NOMO-1 treated with dmso at 0.1 percent for 144 hours (cell line): ENCODE data around the gene PITHD1.
"Not testable (repeated sequence)": the region's sequence is repeated elsewhere in the genome, so short reads cannot be mapped to it uniquely, and the experiment has no call there.

Experiments used
- DNase-seq: peaks from one replicate; lab custom pipeline; 2025; ENCODE audit not compliant: unreplicated experiment; lab: John Stamatoyannopoulos, UW

The PITHD1 gene

GRCh38 chr1:23823767-23824166 lies 45.5 kb downstream of the PITHD1 start:
- no peak for DNase-seq

- no peak for DNase-seq
Observed at GRCh38 chr1:23824711-23825075, 46.5 kb downstream of the PITHD1 start.

- peak; percentile 88 for DNase-seq
Observed at GRCh38 chr1:23825076-23825761, 47.0 kb downstream of the PITHD1 start, which contains the start of gene HMGCL. TSS of gene HMGCL (minus strand) at chr1:23825429. CDS start at chr1:23825415, 14 bp downstream.

GRCh38 chr1:23825762-23826522 lies 47.7 kb downstream of the PITHD1 start:
- DNase-seq, result no peak

- DNase-seq, result not testable (repeated sequence)
Observed at GRCh38 chr1:23826590-23826989, 48.4 kb downstream of the PITHD1 start.

GRCh38 chr1:23827717-23828116 lies 49.5 kb downstream of the PITHD1 start:
- no peak for DNase-seq

- DNase-seq, result not testable (repeated sequence)
Observed at GRCh38 chr1:23834156-23834555, 55.9 kb downstream of the PITHD1 start.

DNA sequence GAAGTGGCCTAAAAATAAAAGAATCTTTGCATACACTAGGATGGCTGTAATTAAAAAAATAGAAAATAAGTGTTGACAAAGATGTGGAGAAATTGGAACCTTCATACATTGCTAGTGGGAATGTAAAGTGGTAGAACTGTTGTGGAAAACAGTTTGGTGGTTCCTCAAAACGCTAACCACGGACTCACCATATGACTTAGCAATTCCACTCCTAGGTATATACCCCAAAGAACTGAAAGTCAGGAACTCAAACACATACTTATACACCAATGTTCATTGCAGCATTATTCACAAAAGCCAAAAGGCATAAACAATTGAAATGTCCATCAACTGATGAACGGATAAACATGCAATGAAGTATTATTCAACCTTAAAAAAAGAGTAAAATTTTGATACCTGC lies 57.8 kb downstream of the PITHD1 start:
- no peak for DNase-seq
